ENCODE measurements around the gene SPTBN1.

The SPTBN1 gene

GRCh38 chr2:54455563-54456361 lies at the start of gene SPTBN1:
SPTBN1 (plus strand) TSS chr2:54456327; CDS start chr2:54526419, 70,092 bp downstream.
- DNase-seq (peak; percentile 40), ATAC-seq (peak; percentile 15)

- ATAC-seq (no peak), DNase-seq (no peak)
Observed at GRCh38 chr2:54407693-54408092, 48.4 kb upstream of the SPTBN1 start.

- ATAC-seq (no peak), DNase-seq (no peak)
Observed at GRCh38 chr2:54408288-54408687, 47.8 kb upstream of the SPTBN1 start.

GRCh38 chr2:54409752-54410151 lies 46.4 kb upstream of the SPTBN1 start:
- ATAC-seq (no peak), DNase-seq (no peak)

GRCh38 chr2:54411801-54412354 lies 44.2 kb upstream of the SPTBN1 start:
- ATAC-seq, result no peak
- no peak for DNase-seq

- ATAC-seq, result no peak
- DNase-seq, result no peak
Observed at GRCh38 chr2:54416166-54416813, 39.8 kb upstream of the SPTBN1 start.

GRCh38 chr2:54416938-54417337 lies 39.2 kb upstream of the SPTBN1 start:
- no peak for ATAC-seq
- no peak for DNase-seq

GRCh38 chr2:54417577-54417976 lies 38.5 kb upstream of the SPTBN1 start:
- no peak for DNase-seq
- no peak for ATAC-seq

GRCh38 chr2:54419388-54419787 lies 36.7 kb upstream of the SPTBN1 start:
- DNase-seq (no peak), ATAC-seq (no peak)

- ATAC-seq (no peak), DNase-seq (no peak)
Observed at GRCh38 chr2:54419855-54420523, 36.1 kb upstream of the SPTBN1 start.

GRCh38 chr2:54420524-54421172 lies 35.5 kb upstream of the SPTBN1 start:
- no peak for ATAC-seq
- DNase-seq, result no peak

GRCh38 chr2:54422072-54422581 lies 34.0 kb upstream of the SPTBN1 start:
- DNase-seq, result peak; percentile 50
- peak; percentile 50 for ATAC-seq

GRCh38 chr2:54423213-54423612 lies 32.9 kb upstream of the SPTBN1 start:
- ATAC-seq (no peak), DNase-seq (no peak)

- no peak for ATAC-seq
- DNase-seq, result no peak
Observed at GRCh38 chr2:54424555-54425163, 31.5 kb upstream of the SPTBN1 start.

GRCh38 chr2:54428108-54428831 lies 27.9 kb upstream of the SPTBN1 start:
- ATAC-seq, result no peak
- no peak for DNase-seq

- ATAC-seq, result no peak
- DNase-seq, result no peak
Observed at GRCh38 chr2:54429054-54429453, 27.1 kb upstream of the SPTBN1 start.

GRCh38 chr2:54429811-54430551 lies 26.1 kb upstream of the SPTBN1 start:
- no peak for DNase-seq

GRCh38 chr2:54430649-54431048 lies 25.5 kb upstream of the SPTBN1 start:
- ATAC-seq (no peak), DNase-seq (no peak)

More at GRCh38 chr2:54429811-54430551, 26.1 kb upstream of the SPTBN1 start:
- ATAC-seq, result no peak

- DNase-seq, result no peak
- ATAC-seq, result no peak
Observed at GRCh38 chr2:54432251-54433015, 23.7 kb upstream of the SPTBN1 start.

Data from stimulated activated naive CD8-positive, alpha-beta T cell treated with anti-CD3 and anti-CD28 coated beads, Interleukin-15, Interleukin-2, amounts not matched to agents 100 U/mL and 50 U/mL, for 24 hours (primary cell).